ENCODE data around the gene ATP2A2.
"Not testable (repeated sequence)": the region's sequence is repeated elsewhere in the genome, so short reads cannot be mapped to it uniquely, and the experiment has no call there.

ATP2A2 gene

DNA sequence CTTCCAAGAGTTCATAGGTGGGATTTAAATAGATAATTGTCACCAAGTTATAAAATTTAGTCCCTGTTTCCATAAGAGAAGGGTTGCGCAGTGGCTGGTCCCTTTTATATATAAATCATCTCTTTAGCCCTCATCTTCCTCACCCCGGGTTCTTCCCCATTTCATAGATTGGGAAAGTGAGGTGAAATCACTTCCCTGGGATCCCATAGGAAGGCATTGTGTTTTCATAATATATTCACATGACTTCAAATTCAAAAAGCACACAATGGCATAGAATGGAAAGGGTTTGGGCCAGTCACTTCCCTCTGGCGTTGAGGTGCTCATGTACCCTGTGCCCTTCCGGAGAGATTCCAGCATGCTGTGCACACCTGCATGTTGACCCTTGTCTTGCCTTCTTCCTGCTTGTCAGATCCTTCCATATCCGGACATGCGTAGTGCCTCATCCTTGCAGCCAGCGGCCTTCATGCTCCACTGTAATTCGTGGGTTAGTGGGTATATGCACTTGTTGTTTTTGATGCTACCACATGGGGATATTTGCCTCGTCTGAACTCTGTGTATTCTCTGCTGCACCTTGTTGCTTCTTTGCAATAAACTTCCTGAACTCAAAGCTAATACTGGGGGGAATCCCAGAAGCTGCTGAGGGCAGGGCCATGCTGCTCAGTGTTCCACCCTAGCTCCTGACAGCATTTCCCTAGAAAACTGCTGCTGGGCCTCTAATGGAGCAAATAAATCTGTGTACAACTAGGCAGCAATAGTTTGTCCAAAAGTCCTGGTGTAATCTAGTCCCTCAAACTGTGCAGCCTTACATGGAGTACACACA, 62.9 kb downstream of the ATP2A2 start:
- DNase-seq = no peak

DNA sequence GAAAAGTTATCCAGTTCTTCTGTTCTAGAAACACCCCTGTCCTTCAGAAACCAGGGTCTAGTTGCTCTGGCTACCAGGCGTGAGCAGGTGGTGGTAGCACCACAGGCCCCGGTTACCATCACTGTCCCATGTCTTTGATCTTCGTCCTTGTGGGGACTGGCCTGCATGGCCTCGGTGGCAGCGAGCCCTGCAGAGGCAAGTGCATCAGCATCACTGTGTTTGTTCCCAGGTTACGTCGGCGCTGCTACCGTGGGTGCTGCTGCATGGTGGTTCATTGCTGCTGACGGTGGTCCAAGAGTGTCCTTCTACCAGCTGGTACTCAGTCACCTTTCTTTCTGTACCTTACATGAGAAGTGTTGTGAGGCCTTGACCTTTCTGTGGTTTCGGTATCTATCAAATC, 63.6 kb downstream of the ATP2A2 start:
- DNase-seq = no peak

DNA sequence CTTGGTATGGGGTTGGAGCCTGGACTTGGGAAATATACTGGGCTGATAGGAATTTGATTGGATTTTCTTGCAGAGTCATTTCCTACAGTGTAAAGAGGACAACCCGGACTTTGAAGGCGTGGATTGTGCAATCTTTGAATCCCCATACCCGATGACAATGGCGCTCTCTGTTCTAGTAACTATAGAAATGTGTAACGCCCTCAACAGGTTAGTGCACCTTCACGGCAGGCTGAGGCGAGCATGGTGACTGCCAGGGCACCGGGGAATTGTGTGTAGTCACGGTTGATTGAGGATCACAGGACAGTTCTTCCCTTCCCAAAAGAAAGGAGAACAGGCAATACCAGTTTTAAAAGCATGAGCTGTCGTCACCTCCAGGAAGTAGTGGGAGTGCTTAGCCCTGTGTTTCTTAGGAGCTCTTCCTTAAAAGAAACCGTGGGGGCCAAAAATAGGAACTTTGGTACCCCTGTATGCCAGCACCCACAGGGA, 64.2 kb downstream of the ATP2A2 start:
- no peak for DNase-seq

DNA sequence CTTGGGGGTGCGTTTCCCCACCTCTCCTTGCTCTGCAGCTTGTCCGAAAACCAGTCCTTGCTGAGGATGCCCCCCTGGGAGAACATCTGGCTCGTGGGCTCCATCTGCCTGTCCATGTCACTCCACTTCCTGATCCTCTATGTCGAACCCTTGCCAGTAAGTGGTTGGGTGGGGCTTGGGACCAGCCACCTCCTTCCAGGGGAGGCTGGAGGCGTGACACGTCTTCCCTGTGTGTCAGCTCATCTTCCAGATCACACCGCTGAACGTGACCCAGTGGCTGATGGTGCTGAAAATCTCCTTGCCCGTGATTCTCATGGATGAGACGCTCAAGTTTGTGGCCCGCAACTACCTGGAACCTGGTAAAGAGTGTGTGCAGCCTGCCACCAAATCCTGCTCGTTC, 64.9 kb downstream of the ATP2A2 start:
- no peak for DNase-seq

DNA sequence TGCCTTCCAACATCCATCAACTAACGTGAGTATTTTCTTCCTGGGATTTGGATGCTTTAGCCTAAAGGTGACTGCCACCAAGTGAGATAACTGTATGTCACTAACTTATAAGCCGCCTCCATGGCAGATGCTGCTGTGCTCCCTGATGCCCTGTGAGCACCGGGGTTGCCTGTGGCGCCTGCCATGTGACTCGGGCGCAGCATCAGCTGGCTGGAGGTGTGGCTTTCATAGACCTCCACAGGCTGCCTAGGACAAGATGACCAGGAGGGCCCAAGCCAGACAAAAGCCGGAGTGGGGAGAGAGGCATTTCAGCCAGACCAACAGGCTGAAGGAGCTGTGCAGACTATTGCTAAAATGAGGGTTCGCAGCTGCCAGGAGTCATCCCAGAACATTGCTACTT, 66.7 kb downstream of the ATP2A2 start:
- no peak for DNase-seq

DNA sequence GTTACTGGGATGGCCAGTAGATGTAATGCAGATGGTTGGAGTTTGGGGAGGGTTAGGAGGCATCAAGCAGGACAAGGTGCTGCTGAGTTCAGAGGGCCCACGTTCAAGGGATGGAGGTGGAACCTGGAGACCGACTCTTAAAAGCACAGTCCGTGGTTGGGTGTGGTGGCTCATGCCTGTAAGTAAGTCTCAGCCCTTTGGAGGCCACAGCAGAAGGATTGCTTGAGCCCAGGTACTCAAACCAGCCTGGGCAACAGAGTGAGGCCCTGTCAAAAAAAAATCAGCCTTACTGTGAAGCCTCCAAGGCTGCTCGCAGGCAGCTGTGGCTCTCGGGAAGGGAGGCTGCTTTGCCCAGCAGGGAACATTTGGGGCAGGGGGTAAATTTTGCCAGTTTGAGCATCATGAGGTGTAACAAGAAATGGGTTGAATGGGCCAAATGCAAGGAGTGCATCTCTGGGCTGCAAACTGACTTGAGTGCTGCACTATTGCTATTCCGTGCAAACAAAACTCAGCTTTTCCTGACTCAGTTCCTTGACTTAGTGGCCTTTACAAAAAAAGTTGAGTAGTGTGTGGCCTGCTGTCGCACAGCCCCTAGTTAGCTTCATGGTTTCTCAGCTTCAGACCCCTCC, 67.5 kb downstream of the ATP2A2 start:
- no peak for DNase-seq

DNA sequence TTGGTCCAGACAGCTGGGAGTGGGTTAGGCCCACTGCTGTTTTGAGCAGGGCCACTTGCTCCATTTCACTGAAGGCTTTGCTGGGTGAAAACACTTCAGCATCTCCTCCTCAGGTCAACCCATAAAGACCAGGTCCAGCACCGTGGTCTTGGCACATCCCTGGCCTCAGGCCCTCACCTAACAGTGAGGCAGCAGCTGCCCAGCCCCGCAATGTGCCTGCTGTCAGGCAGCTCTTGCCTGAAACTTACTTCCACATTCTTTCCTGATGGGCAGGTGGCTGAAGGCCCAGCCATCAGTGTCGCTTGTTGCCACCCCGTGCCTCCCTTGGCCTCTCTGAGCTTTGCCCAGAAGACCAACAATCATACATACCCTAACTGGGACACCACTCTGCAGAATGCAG, 68.0 kb downstream of the ATP2A2 start:
- DNase-seq = no peak

DNA sequence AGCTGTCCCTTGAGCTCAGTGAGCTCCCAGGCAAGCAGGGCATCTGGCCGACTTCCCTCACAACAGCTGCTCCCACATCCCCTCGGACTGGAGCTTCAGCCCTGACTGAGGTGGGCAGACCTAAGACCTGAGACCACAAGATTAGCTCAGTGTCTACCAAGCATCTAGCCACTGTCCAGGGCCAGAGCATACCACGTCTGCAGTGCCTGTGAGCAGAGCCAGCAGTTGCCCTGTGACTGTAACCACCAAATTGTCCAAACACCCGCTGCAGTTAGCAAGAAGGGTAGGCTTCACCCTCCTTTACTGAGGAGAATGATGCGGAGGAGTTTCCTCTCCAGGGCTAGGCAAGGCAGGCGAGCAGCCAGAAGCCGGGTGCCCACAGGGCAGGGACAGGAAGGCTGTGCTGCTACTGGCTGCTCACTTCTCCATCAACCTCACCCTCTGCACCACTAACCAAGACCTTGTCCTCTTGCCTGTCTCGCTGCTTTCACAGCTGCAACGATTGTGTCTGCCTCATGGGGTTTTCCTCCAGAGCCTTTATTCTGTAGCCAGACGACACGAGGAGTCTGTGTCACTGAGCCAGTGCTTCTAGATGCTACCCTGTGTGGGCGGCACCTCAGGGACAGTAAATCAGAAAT, 68.6 kb downstream of the ATP2A2 start:
- no peak for DNase-seq

DNA sequence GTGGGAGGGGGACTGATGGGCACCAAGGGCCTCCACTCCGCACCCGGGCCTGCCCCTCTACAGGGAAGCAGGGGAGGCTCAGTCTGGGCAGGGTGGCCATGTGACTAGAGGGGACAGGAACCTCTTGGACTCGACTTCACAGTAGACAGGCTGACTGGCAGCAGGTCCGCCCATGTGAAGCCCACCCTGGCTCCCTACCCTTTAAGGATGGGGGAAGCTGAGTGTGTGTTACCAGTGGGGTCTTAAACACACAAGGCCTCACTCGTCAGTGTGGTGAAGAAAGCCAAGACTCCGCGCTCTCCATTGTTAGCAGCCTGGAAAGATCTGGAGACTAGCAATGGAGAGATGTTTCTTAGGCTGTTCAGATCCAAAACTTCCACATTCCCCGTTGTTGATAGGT, 70.1 kb downstream of the ATP2A2 start:
- no peak for DNase-seq

DNA sequence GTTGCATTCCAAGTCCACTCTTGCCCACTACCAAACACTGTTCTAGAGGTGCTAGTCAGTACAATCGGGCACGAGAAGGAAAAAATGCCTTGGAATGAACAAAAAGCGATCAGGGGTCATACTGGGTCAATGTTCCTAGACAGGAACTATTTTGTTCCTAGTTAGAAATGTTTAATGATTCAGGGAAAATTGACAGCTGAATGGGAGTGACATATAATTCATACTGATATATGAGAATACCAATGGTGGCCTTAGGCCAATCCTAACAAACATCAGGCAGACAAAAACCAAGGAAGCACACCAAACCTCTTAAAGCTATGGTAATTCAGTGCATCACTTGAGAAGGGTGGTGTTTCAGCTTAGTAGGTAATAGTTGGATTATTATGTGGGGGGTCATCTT, 71.4 kb downstream of the ATP2A2 start:
- DNase-seq = no peak

DNA sequence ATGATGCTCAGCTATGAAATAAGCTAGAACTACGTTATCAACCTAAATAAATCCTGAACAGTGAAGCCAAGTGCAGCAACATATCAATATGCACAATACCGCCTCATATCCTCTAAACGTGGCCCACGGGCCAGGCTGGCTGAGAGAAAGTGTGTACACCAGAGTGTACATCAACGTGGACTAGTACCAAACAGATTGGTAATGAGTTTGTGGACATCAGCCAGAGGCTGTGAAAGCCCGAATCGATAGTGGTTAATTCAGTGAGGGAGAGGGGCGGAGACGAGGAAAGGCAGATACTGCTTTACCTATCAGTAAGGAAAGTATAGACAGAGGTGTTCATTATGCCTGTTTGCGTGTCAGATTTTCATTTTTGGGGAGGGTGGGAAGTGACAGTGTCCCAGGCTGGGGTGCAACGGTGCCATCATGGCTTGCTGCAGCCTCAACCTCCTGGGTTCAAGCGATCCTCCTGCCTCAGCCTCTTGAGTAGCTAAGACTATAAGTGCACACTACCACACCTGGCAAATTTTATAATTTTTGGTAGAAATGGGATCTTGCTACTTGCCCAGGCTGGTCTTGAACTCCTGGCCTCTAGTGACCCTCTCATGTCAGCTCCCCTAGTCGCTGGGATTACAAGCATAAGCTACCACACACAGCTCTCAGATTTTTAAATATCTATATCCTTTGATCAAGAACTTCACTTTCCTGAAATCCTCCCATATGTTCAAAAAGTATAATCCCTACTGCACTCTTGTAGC, 72.3 kb downstream of the ATP2A2 start:
- DNase-seq = no peak

DNA sequence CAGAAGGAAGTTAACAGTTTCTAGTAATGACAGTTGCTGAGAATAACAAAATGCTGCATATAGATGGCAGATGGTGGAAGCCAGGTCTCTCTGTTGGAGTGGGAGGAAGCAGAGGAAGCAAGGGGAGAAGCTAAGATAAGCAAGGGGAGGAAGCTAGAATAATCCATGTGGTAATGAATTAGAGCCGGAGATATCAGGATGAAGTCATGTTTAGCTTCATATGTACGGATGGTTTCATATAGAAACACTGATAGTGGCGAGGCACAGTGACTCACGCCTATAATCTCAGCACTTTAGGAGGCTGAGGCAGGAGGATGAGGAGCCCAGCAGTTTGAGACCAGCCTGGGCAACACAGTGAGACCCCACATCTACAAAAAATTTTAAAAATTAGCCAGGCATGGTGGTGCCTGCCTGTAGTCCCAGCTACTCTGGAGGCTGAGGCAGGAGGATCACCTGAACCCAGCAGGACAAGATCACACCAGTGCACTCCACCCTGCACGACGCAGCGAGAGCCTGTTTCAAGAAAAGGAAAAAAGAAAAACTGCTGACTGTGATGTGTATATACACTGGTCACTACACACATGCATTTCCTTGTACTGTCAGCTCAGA, 73.2 kb downstream of the ATP2A2 start:
- no peak for DNase-seq

DNA sequence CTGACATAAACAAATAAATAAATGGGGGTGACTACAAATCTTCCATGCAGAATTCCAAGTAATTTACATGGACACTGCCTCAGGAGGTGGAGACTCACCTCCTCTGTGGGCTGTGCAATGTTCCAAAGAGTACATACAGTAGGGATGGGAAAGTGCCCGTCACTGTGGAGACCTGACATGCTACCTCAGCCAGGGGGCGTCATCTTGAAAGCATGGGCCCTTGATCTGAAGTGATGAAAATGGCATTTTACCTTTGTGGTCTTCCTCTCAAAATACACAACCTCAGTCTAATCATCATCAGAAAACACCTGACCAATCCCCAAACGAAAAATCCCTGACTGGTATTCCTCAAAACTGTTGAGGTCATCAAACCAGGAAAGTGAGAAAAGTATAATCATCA, 74.0 kb downstream of the ATP2A2 start:
- peak; percentile 33 for DNase-seq

DNA sequence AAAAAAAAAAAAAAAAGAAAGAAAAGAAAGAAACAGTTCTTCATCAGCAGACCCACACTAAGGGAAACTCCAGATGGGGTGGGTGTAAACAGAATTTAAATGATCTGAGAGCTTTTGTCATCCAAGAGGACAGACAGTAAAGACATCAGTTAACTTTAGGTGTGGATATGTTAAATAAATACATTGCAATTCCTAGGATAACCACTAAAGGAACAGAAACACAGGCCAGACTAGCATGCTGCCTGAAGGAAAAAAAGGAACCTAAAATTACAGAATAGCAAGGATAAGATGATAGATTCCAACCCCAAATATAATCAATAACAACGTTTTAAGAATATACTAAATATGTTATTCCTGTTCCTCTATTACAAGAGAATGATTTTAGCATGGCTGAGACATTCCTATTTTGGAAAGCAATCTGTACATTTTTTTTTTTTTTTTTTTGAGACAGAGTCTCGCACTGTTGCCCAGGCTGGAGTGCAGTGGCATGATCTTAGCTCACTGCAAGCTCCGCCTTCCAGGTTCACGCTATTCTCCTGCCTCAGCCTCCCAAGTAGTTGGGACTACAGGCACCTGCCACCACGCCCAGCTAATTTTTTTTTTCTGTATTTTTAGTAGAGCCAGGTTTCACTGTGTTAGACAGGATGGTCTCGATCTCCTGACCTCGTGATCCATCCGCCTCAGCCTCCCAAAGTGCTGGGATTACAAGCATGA, 77.5 kb downstream of the ATP2A2 start:
- not testable (repeated sequence) for DNase-seq

DNA sequence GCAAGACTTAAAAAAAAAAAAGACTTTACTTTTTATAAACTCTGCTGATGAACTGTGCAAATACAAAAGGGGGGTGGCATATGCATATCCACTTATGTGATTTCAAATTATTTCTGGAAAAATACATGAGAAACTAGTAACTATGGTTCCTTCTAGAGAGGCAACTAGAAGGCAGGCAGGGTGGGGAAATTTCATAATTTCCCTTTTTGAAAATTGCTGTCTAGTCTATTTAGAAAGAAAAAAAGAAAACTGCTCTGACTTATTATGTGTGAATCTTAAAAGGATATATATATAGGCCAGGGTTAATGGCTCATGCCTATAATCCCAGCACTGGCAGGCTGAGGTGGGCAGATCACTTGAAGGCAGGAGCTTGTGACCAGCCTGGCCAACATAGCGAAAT, 80.2 kb downstream of the ATP2A2 start:
- no peak for DNase-seq

DNA sequence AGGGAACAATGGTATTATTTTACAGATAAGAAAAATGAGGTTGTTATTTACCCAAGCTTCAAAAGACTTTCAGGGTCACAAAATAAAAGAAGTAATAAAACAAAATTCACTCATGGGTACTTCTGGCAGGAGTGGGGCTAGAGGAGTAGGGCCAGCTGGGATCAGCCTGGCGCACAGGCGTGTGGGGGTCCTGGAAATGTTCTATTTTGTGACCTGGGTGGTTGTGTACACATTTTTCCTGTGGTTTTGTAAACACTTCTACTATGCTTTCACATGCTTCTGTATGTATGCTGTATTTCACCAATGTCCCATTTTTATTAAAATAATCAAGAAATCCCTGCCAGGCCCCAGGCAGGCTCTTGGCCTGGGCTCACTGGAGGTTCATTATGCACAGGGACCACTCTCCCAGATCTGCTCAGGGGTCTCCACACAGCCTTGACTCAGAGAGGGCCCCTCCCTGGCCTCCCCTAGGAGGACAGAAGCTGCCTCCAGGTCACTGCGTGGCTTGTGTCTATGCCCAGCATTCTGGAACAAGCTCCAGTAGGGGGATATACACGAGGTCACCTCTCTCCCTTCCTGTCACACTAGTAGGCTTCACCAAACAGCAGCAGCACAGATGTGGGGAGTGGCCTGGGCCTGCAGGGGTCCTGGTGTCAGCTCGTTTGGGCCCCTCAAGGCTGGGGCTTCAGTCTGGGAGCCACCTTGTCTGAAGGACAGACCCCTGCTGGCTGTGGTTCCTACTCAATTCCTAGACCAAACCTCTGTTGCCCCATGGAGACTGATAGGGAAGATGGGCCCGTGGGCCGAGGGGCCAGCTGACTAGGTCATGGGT, 84.7 kb downstream of the ATP2A2 start:
- no peak for DNase-seq

DNA sequence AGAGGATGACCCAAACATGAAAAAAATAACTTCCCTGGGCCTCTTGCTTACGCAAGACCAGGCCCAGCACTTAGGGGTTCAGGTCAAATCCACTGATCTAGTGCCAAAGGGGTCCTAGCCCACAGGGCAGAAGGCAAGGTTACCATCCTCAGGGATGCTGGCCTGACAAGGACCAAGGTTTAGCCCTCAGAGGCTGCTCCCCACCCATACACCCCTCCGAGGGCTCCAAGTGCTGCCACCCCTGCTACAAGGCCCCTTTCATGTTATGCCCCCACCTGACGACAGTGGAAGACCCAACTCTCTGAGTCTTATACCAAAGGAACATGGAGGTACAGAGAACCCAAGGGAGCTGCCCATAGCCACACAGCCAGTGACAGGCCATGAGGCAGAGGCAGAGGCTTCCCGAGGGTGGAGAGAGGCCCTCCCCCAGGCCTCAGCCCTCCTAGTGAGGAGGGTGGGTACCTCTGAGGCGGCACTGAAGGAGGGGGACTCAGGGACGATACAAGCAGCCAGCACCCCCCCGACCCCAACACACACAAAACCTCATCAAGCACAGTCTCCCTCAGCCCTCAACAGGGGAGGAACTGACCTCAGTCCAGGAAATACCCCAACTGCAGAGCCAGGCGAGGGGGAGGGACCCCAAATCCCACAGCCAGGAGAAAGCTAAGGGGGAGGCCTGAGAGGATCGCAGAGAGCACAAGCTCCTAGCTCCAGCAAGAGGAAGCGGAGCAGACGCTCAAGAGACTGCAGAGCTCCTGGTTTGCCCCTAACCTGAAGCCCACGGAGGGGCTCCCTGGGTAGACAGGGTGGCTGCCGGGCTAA, 85.5 kb downstream of the ATP2A2 start:
- no peak for DNase-seq

DNA sequence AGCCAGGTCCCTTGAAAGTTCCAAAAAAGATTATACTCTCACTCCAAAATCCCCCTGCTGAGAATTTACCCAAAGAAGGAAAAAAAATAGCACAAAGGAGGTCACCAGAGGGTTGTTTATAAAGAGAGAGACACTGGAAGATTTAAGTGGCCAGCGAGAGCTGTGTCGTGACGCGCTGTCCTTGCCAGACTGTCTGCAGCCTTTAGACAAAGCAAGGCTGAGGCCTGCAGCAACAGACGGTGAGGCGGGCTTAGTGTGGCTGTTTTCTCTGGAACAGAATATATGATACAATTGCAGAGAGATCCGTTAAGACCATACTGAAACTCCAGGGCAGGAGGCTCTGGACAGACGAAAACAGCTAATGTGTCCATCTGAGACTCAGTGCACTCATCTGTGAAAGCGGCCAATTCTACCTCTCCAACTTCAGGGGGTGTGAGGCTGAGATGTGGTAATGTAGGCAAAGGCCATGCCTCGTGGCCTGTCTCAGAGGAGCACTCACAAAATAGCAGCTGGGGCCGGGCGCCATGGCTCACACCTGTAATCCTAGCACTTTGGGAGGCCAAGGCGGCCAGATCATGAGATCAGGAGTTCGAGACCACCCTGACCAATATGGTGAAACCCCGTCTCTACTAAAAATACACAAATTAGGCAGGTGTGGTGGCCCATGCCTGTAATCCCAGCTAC, 86.3 kb downstream of the ATP2A2 start:
- DNase-seq = no peak

DNA sequence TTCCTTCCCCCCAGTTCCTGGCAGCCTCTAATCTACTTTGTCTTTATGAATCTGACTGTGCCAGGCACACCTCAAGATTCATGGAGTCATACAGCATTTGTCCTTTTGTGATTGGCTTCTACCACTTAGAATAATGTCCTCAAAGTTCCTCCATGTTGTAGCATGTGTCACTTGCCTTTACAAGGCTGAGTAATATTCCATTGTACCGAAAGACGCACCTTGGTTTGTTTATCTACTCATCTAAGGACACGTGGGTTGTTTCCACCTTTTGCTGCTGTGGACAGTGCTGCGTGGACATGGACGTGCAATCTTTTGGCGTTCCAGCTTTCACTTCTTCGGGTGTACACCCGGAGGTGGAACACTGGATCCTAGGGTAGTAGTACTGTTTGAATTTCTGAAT, 88.9 kb downstream of the ATP2A2 start:
- no peak for DNase-seq

DNA sequence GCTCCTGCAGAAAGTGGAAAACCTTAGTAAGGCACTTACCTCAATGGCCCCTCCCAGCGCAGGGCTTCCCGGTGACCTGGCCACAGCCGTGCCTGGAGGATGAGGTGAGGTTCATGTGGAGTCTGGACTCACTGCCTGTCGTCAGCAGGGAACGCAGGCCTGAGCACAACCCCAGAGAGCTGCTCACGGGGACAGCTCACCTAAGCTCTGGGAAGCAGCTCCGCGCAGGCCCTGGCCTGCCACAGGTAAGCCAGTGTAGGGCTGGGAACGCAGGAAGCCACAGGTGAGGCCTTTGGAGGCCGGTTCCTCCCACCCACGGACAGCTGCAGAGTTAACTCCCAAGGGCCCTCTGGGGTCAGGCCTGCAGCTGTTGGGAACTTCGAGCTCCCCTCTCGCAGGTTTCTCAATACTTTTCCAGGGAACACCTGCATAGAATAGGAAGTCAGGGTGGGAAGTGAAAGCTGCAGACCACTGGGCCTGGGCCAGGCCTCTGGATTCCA, 89.7 kb downstream of the ATP2A2 start:
- no peak for DNase-seq
